NT2/D1 (cell line): Measurements from ENCODE around the gene NSD2.

ENCODE experiments used
- YY1 ChIP-seq: IDR thresholded peaks from 2 replicates; pipeline ENCODE4 v1.6.1; 2011; ENCODE audit not compliant: insufficient read length, insufficient read depth
- ZNF274 ChIP-seq: IDR thresholded peaks from 2 replicates; pipeline ENCODE4 v1.6.1; 2011; ENCODE audit warnings: mild to moderate bottlenecking, low read depth, low read length

DNA sequence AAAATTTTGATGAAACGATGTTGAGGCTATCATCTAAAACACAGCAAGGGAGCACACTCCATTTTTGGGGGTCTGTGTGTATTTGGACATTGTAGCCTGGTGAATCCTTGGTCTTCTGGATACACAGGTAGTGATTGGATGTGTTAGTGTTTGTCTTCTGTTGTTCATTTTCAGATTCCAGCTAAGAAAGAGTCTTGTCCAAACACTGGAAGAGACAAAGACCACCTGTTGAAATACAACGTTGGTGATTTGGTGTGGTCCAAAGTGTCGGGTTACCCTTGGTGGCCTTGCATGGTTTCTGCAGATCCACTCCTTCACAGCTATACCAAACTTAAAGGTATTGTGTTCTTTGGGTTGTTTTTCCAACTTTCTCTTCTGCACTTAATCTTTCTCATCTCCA is 32.8 kb downstream of the NSD2 start:
- TF ChIP-seq ZNF274 (no peak), YY1 (no peak)
